H9 (cell line): ENCODE measurements around the gene FUS. TPM values are rescaled to one million over a fixed set of nuclear protein-coding genes. Genes with fewer than 3 reads are reported as not detected.

ENCODE experiments used
- DNase-seq: peaks from one replicate; pipeline ENCODE4 v3.0.0-alpha.2; 2017
- H2AFZ ChIP-seq: one replicate; pipeline ENCODE4 v1.6.1; 2013; ENCODE audit warnings: mild to moderate bottlenecking, low read length, control low read depth, moderate library complexity
- H2AK5ac ChIP-seq: 2 replicates; pipeline ENCODE4 v1.6.1; 2013; ENCODE audit warnings: low read length, control low read depth, mixed read lengths; ENCODE audit not compliant: insufficient read length
- H2BK120ac ChIP-seq: one replicate; pipeline ENCODE4 v1.6.1; 2013; ENCODE audit warnings: low read depth, mild to moderate bottlenecking, low read length, control low read depth, inconsistent platforms; ENCODE audit not compliant: poor library complexity, severe bottlenecking
- H2BK12ac ChIP-seq: 2 replicates; pipeline ENCODE4 v1.6.1; 2013; ENCODE audit warnings: low read length, control low read depth, mixed read lengths, low read depth; ENCODE audit not compliant: insufficient read length
- H2BK15ac ChIP-seq: 2 replicates; pipeline ENCODE4 v1.6.1; 2013; ENCODE audit warnings: low read depth, low read length, control low read depth
- H2BK20ac ChIP-seq: one replicate; pipeline ENCODE4 v1.6.1; 2013; ENCODE audit warnings: low read depth, mild to moderate bottlenecking, low read length, control low read depth, inconsistent platforms; ENCODE audit not compliant: poor library complexity, severe bottlenecking
- H2BK5ac ChIP-seq: 2 replicates; pipeline ENCODE4 v1.6.1; 2013; ENCODE audit warnings: low read length, control low read depth, mixed read lengths; ENCODE audit not compliant: insufficient read length
- H3K14ac ChIP-seq: 2 replicates; pipeline ENCODE4 v1.6.1; 2013; ENCODE audit warnings: low read length, control low read depth; ENCODE audit not compliant: insufficient read depth
- H3K18ac ChIP-seq: 2 replicates; pipeline ENCODE4 v1.6.1; 2013; ENCODE audit warnings: low read depth, mild to moderate bottlenecking, mixed read lengths, low read length, control low read depth; ENCODE audit not compliant: insufficient read length
- H3K23ac ChIP-seq: 2 replicates; pipeline ENCODE4 v1.6.1; 2013; ENCODE audit warnings: low read length, control low read depth, mixed read lengths, low read depth; ENCODE audit not compliant: insufficient read length
- H3K23me2 ChIP-seq: 2 replicates; pipeline ENCODE4 v1.6.1; 2013; ENCODE audit warnings: low read depth, mild to moderate bottlenecking, mixed read lengths, low read length, control low read depth; ENCODE audit not compliant: insufficient read length, poor library complexity, severe bottlenecking
- H3K27ac ChIP-seq: 2 replicates; pipeline ENCODE4 v1.5.1; 2013; ENCODE audit warnings: low read length, control low read depth, mixed read lengths, low read depth; ENCODE audit not compliant: insufficient read length
- H3K27me3 ChIP-seq: 2 replicates; pipeline ENCODE4 v1.6.1; 2013; ENCODE audit warnings: low read length, control low read depth, inconsistent platforms; ENCODE audit not compliant: insufficient read depth
- H3K4ac ChIP-seq: 2 replicates; pipeline ENCODE4 v1.6.1; 2013; ENCODE audit warnings: low read depth, mild to moderate bottlenecking, control low read depth, inconsistent platforms, low read length, moderate library complexity
- H3K4me1 ChIP-seq: 2 replicates; pipeline ENCODE4 v1.6.1; 2013; ENCODE audit warnings: low read length, control low read depth, inconsistent platforms; ENCODE audit not compliant: insufficient read depth
- H3K4me2 ChIP-seq: 2 replicates; pipeline ENCODE4 v1.6.1; 2013; ENCODE audit warnings: low read length, control low read depth, mixed read lengths; ENCODE audit not compliant: insufficient read length, insufficient read depth
- H3K56ac ChIP-seq: 2 replicates; pipeline ENCODE4 v1.6.1; 2013; ENCODE audit warnings: low read depth, mild to moderate bottlenecking, mixed read lengths, low read length, control low read depth; ENCODE audit not compliant: insufficient read length
- H3K79me1 ChIP-seq: 2 replicates; pipeline ENCODE4 v1.6.1; 2013; ENCODE audit warnings: low read depth, mild to moderate bottlenecking, moderate library complexity, low read length, control low read depth, inconsistent platforms; ENCODE audit not compliant: insufficient read depth, poor library complexity, severe bottlenecking
- H3K79me2 ChIP-seq: 2 replicates; pipeline ENCODE4 v1.6.1; 2013; ENCODE audit warnings: low read length, control low read depth, inconsistent platforms; ENCODE audit not compliant: insufficient read depth
- H3K9ac ChIP-seq: 2 replicates; pipeline ENCODE4 v1.6.1; 2013; ENCODE audit warnings: low read length, control low read depth, mixed read lengths; ENCODE audit not compliant: insufficient read length; ENCODE audit errors: extremely low read depth
- H3K9me3 ChIP-seq: one replicate; pipeline ENCODE4 v1.6.1; 2013; ENCODE audit warnings: low read depth, low read length, inconsistent platforms; ENCODE audit not compliant: control insufficient read depth
- H3T11ph ChIP-seq: one replicate; pipeline ENCODE4 v1.6.1; 2013; ENCODE audit warnings: mild to moderate bottlenecking, low read length, control low read depth, inconsistent platforms
- H4K20me1 ChIP-seq: one replicate; pipeline ENCODE4 v1.6.1; 2013; ENCODE audit not compliant: control insufficient read depth, insufficient read length, insufficient read depth
- H4K5ac ChIP-seq: 2 replicates; pipeline ENCODE4 v1.6.1; 2013; ENCODE audit warnings: low read depth, mild to moderate bottlenecking, mixed read lengths, low read length, control low read depth; ENCODE audit not compliant: insufficient read length
- H4K8ac ChIP-seq: replicated peaks from 2 replicates; pipeline ENCODE4 v1.6.1; 2013; ENCODE audit warnings: low read length, control low read depth, mixed read lengths, low read depth; ENCODE audit not compliant: insufficient read length
- H4K91ac ChIP-seq: 2 replicates; pipeline ENCODE4 v1.6.1; 2013; ENCODE audit warnings: low read depth, mild to moderate bottlenecking, moderate library complexity, mixed read lengths, low read length, control low read depth; ENCODE audit not compliant: insufficient read length
- H3K27ac Mint-ChIP-seq, 3 experiments: 2 replicates in 2 of 3; 3 replicates in 1 of 3; pipeline ENCODE4 v1.8.0; 2020 to 2021; ENCODE audit warnings: mixed read lengths in 3 of 3, mild to moderate bottlenecking in 1 of 3, moderate library complexity in 1 of 3
- H3K27me3 Mint-ChIP-seq: 2 replicates; pipeline ENCODE4 v1.8.0; 2021; ENCODE audit warnings: low read depth, mild to moderate bottlenecking, moderate library complexity, mixed read lengths
- H3K36me3 Mint-ChIP-seq, 3 experiments: 2 replicates in 2 of 3; 3 replicates in 1 of 3; pipeline ENCODE4 v1.8.0; 2020 to 2021; ENCODE audit warnings: low read depth in 3 of 3, mixed read lengths in 3 of 3; ENCODE audit not compliant: insufficient read depth in 1 of 3
- H3K4me1 Mint-ChIP-seq, 2 experiments: 2 replicates each; pipeline ENCODE4 v1.8.0; 2020; ENCODE audit warnings: mixed read lengths in 2 of 2
- H3K4me3 Mint-ChIP-seq, 2 experiments: 2 replicates in 1 of 2; 3 replicates in 1 of 2; pipeline ENCODE4 v1.8.0; 2020 to 2021; ENCODE audit warnings: mild to moderate bottlenecking in 2 of 2, mixed read lengths in 2 of 2, moderate library complexity in 1 of 2
- H3K9me3 Mint-ChIP-seq, 2 experiments: 2 replicates in 1 of 2; 3 replicates in 1 of 2; pipeline ENCODE4 v1.8.0; 2020; ENCODE audit warnings: mild to moderate bottlenecking in 2 of 2, mixed read lengths in 2 of 2, moderate library complexity in 1 of 2
- CTCF ChIP-seq: fragments of 200-600 bp; sonication (generic); conservative IDR thresholded peaks from 3 replicates; pipeline ENCODE4 v1.8.0; 2021; ENCODE audit warnings: antibody characterized with exemption, mild to moderate bottlenecking
- WGBS: extraction: QIAGEN DNeasy Blood & Tissue Kit; methylation state at CpG from one replicate; pipeline ENCODE4 v1.1.7; 2013; ENCODE audit warnings: missing lambda C conversion rate, low lambda C conversion rate, mixed read lengths; ENCODE audit not compliant: insufficient read length; ENCODE audit errors: extremely low coverage; 5-methylcytosine and 5-hydroxymethylcytosine counted together
- total RNA-seq: library from RNA; stranded (reverse); gene quantifications from 2 replicates; pipeline ENCODE4 v1.2.1, GENCODE V29; 2021

Gene FUS
- total RNA-seq, 1 experiment from 2014 or later, result 1,034 TPM

- no peak overlapping the region for H4K5ac ChIP-seq
- H3K4me3 Mint-ChIP-seq, result no peak overlapping the region
- no peak overlapping the region for H2AK5ac ChIP-seq
- H2AFZ ChIP-seq, result no peak overlapping the region
- no peak overlapping the region for H4K91ac ChIP-seq
- no peaks in the 10 kb centered on the region for H3K9me3 ChIP-seq
- no peak overlapping the region for H3T11ph ChIP-seq
- H3K27me3 Mint-ChIP-seq, result peaks cover 24% of the 10 kb centered on the region
- H4K8ac ChIP-seq, result no peak overlapping the region
- no peak overlapping the region for H3K9ac ChIP-seq
- no peak overlapping the region for H3K23ac ChIP-seq
- H3K56ac ChIP-seq, result no peak overlapping the region
- no peak overlapping the region for H2BK20ac ChIP-seq
- H3K79me1 ChIP-seq, result no peaks in the 10 kb centered on the region
- no peak overlapping the region for H3K14ac ChIP-seq
- H2BK120ac ChIP-seq, result no peak overlapping the region
- no peaks in the 10 kb centered on the region; a peak in 1 of 5 replicates for H3K9me3 Mint-ChIP-seq
- no peaks in the 10 kb centered on the region; the same call in 1 of the 2 replicates for H3K4me1 ChIP-seq
- no peak overlapping the region for H3K4ac ChIP-seq
- H2BK15ac ChIP-seq, result no peak overlapping the region
- no peak for DNase-seq
- H2BK5ac ChIP-seq, result no peak overlapping the region
- H3K4me1 Mint-ChIP-seq, result peaks cover 16 to 22% of the 10 kb centered on the region in 2 experiments
- H3K4me2 ChIP-seq, result no peak overlapping the region
- H3K27ac Mint-ChIP-seq, result no peak overlapping the region
- peaks cover 0 to 1% (median 0%) of the 10 kb centered on the region in 3 experiments; a peak in 3 of 7 replicates for H3K36me3 Mint-ChIP-seq
- H3K79me2 ChIP-seq, result no peaks in the 10 kb centered on the region
- no peak for TF ChIP-seq CTCF
- no peak overlapping the region for H3K18ac ChIP-seq
- no peak overlapping the region for H2BK12ac ChIP-seq
- H3K23me2 ChIP-seq, result peaks cover 15% of the 10 kb centered on the region
- no peak overlapping the region for H3K27ac ChIP-seq
- no peaks in the 10 kb centered on the region for H4K20me1 ChIP-seq
- WGBS, result no CpG with 5 or more reads among the region's 9 CpGs
- no peaks in the 10 kb centered on the region for H3K27me3 ChIP-seq
These were observed 25.1 kb downstream of the FUS start for GRCh38 chr16:31204871-31205666.
